ENCODE data around the gene ANKRD16.
A peak's percentile ranks its signal among the peaks of the same experiment; 100 is the strongest.
"Not testable (repeated sequence)": the region's sequence is repeated elsewhere in the genome, so short reads cannot be mapped to it uniquely, and the experiment has no call there.

The ANKRD16 gene

DNA sequence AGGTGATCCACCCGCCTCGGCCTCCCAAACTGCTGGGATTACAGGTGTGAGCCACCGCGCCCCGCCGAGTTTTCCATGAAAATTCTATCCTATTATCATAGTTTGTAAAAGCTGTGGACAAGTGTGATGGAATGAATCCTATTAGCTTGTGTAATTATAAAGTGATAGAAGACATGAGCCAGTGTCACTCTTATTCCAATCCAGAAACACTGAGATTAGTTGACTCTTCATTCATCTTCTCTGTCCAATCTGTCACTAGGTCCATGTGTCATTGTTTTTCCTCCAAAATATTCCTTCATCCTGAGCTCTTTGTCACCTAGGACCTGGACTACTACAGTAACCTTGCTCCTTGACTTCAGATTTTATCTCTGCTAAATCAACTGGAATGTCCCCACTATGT lies 13.9 kb upstream of the ANKRD16 start:
- DNase-seq (ENCODE audit: low read depth): no peak

DNA sequence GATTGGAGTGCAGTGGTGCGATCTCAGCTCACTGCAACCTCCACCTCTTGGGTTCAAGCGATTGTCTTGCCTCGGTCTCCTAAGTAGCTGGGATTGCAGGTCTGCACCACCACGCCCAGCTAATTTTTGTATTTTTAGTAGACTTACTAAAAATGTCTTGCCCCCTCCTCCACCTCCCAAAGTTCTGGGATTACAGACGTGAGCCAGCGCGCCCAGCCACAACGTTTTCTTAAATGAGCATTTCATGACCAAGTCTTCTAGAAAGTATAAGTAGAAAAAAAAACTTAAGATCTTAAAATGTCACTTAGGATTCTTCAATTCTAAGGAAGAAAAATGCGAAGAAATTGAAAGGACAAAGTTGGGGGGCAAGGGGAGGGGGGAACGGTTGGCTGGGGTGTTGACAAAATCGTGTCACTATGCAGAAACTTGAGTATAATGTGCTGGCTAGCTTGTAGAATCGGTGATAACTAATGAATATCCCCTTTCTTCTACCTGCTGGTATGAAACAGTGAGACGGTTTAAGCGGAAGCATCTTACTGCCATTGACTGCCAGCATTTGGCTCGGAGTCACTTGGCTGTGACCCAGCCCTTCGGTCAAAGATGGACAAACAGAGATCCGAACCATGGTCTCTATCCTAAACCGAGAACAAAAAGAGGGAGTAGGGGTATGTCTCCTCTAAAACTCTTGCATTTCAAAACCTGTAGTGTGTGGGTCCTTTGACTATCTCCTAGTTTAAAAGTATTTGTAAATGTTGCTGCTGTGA lies 13.0 kb upstream of the ANKRD16 start:
- no peak for DNase-seq (ENCODE audit: low read depth)

DNA sequence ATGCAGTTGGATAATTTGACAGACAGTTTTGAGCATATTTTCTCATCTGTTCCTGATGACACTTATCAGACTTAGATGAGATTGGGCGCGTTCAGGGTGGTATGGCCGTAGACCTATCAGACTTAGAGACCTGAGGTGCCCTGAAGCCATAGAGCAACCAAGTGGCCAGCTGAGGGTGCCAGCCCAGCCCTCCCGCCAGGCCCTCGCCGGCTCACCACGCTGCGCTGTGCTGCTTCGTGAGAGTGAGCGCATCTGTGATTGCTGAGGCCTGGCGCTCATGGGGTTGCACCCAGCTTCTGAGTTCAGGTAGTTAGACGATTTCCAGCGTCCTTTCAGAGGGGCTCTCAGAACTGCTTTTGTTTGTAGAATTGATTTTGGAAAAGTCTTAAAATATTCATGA lies 10.6 kb upstream of the ANKRD16 start:
- no peak for DNase-seq (ENCODE audit: low read depth)

DNA sequence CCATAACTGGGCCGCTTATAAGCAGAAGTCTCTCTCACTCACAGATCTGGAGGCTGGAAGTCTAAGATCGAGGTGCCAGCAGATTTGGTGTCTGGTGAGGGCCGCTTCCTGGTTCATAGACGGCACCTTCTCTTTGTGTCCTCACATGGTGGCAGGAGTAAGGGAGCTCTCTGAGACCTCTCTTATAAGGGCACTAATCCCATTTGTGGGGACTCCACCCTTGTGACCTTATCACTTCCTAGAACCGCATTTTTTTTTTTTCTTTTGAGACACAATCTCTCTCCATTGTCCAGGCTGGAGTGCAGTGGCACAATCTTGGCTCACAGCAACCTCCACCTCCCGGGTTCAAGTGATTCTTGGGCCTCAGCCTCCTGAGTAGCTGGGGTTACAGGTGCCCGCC lies 8.5 kb upstream of the ANKRD16 start:
- DNase-seq (ENCODE audit: low read depth): no peak

GRCh38 chr10:5897504-5897903 lies 7.8 kb upstream of the ANKRD16 start:
- DNase-seq (ENCODE audit: low read depth): no peak

- DNase-seq (ENCODE audit: low read depth): no peak
These were observed 7.3 kb upstream of the ANKRD16 start for GRCh38 chr10:5897053-5897340.

GRCh38 chr10:5896208-5897052 lies 6.7 kb upstream of the ANKRD16 start:
- DNase-seq (ENCODE audit: low read depth): no peak

DNA sequence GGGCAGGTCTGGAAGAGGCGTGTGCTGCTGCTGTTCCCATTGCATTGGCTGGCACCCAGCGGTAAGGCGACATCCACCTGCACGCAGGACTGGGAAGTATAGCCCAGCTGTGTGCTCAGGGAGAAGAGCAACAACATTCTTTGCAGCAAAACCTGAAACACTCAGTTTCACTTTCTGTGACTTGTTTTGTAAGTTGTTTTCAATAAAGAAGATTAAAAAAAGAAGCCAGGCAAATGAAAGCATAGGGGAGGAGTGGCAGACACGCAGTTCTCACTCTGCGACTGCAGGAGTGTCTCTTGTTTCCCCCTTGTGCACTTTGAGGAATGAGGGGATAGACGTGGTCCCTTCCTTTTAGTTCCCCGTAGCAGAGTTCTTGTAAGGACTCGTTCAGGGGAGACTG lies 6.1 kb upstream of the ANKRD16 start:
- no peak for DNase-seq (ENCODE audit: low read depth)

DNA sequence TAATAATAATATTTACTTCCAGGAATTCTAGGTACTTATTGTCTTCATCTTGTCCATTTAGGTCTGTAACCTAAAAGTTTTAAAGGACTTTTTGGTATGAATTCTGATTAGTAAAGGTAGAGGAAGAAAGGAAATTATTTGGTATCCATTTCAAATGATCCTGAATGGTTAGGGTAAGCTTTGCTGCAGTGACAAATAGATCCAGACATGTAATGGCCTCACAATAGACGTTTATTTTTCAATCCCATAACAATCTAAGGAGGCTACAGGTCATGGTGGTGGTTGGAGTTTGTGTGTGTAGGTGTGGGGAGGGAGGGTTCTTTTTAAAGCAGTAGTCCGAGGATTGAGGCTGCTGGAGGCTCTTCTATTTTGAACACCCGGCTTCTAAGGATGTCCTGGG lies 5.7 kb upstream of the ANKRD16 start:
- DNase-seq (ENCODE audit: low read depth): no peak

GRCh38 chr10:5894873-5895272 lies 5.2 kb upstream of the ANKRD16 start:
- no peak for DNase-seq (ENCODE audit: low read depth)

- DNase-seq (ENCODE audit: low read depth): no peak
These were observed 4.7 kb upstream of the ANKRD16 start for GRCh38 chr10:5894403-5894802.

GRCh38 chr10:5893321-5893720 lies 3.6 kb upstream of the ANKRD16 start:
- no peak for DNase-seq (ENCODE audit: low read depth)

DNA sequence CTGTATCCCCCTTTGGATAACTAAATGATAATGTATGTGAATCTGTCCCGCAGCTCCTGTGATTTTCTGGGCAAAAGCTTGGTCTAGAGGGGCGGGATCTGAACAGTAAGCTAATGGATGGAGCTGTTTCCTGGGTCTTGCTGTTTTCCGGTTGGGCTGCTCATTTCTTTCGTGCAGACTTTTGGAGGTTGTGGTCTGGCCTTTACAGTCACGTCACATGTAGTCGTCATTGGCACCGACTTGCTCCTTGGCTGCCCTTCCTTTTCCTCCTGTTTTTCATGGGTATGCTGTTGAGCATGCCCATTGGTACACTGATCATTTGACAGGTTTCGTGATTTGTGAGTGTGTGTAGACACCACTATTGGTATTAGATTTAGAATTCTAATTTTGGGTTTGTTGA lies 2.3 kb upstream of the ANKRD16 start:
- DNase-seq (ENCODE audit: low read depth): no peak

GRCh38 chr10:5891009-5891408 lies 1.3 kb upstream of the ANKRD16 start:
- DNase-seq (ENCODE audit: low read depth): no peak

DNA sequence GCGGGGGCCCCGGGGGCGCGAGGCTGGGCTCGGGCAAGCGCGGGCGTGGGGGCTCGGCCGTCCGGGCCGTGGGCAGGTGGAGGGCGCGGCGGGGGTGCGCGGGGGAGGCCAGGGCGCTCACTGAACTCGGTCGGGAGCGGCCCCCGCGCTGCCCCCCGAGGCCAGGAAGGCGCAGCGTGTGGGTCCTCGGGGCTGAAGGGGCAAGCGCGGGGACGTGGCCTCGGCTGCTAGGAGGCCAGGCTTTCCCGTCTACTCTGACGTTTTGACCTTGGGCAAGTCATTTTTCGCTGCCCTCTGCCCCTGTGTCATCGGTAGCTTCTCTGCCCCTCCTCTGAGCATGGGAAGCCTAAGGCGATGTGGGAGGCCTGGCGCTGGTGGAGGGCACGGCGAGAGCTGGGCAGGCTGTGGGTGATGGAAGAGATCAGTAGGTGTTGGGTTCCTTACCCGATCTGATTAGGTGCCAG lies 791 bp upstream of the ANKRD16 start:
- DNase-seq (ENCODE audit: low read depth): peak; percentile 35

DNA sequence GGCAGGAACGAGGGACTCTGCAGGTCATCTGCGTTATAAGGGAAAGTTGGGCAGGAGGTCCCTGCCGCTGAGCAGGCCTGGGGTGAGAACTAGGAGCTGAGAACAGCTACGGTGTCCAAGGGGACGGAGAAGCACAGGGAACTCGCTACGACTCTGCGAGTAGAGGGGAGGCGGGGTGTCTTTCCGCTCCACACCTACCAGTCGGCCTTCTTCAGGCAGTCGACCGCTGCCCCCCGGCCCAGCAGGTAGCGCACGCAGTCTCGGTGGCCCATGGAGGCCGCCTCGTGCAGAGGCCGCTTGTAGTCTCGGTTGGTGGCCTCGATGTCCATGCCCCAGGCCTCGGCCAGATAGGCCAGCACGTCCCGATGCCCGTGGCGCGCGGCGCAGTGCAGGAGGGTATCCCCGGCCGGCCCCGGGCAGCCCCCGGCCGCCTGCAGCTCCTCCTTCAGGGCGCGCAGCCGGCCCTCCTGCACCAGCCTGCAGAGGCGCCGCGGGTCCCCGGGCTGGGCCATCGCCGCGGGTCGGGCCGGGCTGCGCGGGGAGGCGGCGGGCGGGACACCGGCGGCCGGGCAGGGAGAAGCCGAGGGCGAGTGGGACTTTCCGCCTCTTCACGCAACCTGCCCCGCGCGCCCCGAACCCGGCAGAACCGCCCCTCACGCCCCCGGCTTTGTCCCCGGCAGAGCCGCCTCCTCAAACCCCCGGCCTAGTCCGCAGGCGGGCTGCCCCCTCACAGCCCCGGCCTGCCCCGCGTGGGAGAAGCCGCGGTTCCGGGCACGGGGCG lies 660 bp downstream of the ANKRD16 start:
- DNase-seq (ENCODE audit: low read depth): peak; percentile 35

DNA sequence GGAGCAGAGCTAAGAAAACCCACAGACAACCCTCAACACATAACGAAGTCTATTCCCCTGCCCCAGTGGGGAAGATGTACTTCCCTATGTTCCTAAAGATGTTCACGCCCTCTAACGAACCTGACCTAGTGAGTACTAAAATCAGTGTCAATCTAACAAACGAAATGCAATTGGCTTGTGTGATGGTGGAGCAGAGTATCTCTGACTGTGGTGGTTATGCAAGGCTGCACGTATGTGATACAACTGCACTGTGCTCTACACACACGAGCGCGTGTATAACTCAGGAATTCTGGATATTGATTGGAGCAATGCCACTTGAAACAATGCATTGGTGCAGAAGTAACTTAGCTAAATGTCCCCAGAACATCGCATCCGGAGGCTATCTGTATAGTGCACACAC lies 1.3 kb downstream of the ANKRD16 start:
- peak; percentile 45 for DNase-seq (ENCODE audit: low read depth)

GRCh38 chr10:5887641-5888040 lies 2.1 kb downstream of the ANKRD16 start:
- no peak for DNase-seq (ENCODE audit: low read depth)

GRCh38 chr10:5887029-5887428 lies 2.7 kb downstream of the ANKRD16 start:
- peak; percentile 24 for DNase-seq (ENCODE audit: low read depth)

DNA sequence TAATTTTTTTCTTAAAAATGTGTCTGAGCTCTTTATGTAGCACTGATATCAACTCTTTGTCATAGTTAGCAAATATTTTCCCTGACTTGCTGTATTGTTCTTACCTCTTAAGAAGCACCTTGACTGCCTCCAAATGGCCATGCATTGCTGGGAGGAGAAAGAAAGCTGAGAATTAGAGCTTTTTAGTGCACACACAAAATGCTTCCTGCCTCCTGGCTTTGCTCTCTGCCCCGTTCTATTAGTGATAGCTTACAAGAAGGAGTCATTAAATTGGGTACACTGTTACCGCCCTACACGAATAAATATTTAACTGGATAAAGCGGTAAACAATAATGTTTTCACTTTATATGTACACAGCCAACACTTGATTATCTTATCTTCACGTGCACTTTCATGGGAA lies 4.1 kb downstream of the ANKRD16 start:
- DNase-seq (ENCODE audit: low read depth): no peak

- DNase-seq (ENCODE audit: low read depth): no peak
These were observed 6.7 kb downstream of the ANKRD16 start for GRCh38 chr10:5882961-5883360.

DNA sequence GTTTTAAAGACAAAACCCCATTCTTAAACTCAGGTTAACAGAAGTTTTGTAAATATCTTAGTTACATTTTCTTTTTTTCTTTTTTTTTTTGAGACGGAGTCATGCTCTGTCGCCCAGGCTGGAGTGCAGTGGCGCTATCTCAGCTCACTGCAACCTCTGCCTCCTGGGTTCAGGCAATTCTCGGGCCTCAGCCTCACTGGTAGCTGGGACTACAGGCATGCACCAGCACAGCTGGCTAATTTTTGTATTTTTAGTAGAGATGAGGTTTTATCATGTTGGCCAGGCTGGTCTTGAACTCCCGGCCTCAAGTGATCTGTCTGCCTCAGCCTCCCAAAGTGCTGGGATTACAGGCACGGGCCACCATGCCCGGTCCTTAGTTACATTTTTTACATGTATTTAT lies 12.7 kb downstream of the ANKRD16 start:
- DNase-seq (ENCODE audit: low read depth): not testable (repeated sequence)
